GM13977 (cell line): ENCODE results near the gene TXNDC8.

ENCODE experiments used
- DNase-seq: peaks from one replicate; pipeline ENCODE4 v3.0.0; 2012; ENCODE audit warnings: low spot score
- in situ Hi-C: fragments of 300-500 bp; cut with MboI; formaldehyde crosslinking; loops from one replicate; pipeline ENCODE4 v1.12.0; 2022; ENCODE audit warnings: low sequenced_read_pairs, low pct_unique_long_range_greater_than_20kb, mixed read lengths, inconsistent platforms; ENCODE audit not compliant: unreplicated experiment
- TF ChIP-seq, protein P1 (sequence below): IDR thresholded peaks from 2 replicates; pipeline ENCODE4 v1.5.1; 2012; ENCODE audit warnings: mild to moderate bottlenecking, control low read depth; ENCODE audit not compliant: insufficient read depth; ENCODE audit errors: extremely low read depth, missing control alignments

TXNDC8 gene

DNA sequence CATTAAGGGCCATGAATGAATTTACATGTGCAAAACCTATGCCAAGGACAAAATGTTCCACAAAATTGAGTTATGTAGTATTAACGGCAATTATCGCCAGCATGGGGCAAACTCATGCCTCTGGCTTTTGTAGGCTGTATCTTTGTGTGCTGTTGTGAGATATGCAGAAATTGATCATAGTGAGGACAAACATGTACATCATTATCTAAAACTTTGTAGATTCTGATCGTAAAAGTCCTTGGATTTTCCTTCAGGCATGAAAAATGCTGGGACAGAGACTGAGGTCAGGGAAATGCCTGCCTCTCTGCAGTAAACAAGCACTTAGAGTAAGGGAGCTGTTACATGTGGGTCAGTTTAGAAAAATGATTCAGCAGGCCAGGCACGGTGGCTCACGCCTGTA, 5.9 kb upstream of the TXNDC8 start:
- TF ChIP-seq, protein P1, sequence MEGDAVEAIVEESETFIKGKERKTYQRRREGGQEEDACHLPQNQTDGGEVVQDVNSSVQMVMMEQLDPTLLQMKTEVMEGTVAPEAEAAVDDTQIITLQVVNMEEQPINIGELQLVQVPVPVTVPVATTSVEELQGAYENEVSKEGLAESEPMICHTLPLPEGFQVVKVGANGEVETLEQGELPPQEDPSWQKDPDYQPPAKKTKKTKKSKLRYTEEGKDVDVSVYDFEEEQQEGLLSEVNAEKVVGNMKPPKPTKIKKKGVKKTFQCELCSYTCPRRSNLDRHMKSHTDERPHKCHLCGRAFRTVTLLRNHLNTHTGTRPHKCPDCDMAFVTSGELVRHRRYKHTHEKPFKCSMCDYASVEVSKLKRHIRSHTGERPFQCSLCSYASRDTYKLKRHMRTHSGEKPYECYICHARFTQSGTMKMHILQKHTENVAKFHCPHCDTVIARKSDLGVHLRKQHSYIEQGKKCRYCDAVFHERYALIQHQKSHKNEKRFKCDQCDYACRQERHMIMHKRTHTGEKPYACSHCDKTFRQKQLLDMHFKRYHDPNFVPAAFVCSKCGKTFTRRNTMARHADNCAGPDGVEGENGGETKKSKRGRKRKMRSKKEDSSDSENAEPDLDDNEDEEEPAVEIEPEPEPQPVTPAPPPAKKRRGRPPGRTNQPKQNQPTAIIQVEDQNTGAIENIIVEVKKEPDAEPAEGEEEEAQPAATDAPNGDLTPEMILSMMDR = no peak
- in situ Hi-C loops = no loop called here
- no peak for DNase-seq

DNA sequence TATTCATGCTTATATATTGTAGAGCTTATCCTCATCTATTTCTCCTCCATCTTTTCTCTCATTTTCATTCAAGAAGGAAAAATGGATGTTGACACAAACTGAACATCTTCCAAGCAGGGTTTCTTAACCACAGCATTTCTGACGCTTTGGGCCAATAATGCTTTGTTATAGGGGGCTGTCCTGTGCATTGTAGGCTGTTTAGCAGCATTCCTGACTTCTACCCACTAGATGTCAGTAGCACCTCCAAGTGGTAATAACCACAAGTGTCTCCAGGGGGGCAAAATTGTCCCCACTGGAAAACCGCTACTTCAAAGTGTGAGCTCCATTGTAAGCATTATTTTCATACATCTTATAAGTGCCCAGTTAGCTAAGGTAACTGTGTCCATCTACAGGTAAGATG, 2.6 kb upstream of the TXNDC8 start:
- in situ Hi-C loops = no loop called here
- TF ChIP-seq, protein P1 = peak; percentile 19
- DNase-seq = no peak

DNA sequence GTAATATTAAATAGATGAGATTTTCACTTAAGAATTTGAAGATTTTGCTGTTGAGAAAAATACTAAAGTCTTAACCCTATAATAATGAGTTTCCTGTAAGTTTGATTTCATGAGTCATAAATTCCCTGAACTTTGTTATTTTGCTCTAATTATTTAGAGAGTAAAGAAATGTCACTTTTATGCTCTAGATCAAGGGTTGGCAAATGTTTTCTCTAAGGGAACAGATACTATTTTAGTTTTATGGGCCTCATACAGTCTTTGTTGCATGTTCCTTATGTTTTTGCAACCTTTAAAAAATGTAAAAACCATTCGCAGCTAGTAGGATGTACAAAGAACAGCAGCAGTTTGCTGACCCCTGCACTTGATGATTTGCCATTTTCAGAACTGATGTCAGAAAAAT, 480 bp upstream of the TXNDC8 start:
- in situ Hi-C loops = no loop called here
- TF ChIP-seq, protein P1 = no peak
- no peak for DNase-seq

DNA sequence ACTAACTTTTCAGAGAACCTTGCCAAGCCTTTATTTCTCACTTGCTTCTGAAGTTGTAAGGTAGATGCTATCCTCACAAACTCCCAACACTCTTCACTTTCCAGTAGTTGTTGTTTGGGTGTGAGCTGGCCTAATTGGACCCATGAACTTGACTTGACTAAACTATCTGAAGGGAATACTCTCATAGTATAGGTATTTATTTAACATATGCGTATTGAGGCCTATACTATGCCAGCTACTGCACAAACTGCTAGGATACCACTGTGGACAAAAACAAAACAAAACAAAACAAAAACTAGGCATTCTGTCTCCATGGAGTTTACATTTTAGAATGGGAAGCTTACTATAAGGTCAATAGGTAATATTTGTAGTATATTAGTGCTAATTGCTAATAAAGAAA, 1.3 kb downstream of the TXNDC8 start:
- in situ Hi-C loops = no loop called here
- TF ChIP-seq, protein P1 = no peak
- DNase-seq = no peak

DNA sequence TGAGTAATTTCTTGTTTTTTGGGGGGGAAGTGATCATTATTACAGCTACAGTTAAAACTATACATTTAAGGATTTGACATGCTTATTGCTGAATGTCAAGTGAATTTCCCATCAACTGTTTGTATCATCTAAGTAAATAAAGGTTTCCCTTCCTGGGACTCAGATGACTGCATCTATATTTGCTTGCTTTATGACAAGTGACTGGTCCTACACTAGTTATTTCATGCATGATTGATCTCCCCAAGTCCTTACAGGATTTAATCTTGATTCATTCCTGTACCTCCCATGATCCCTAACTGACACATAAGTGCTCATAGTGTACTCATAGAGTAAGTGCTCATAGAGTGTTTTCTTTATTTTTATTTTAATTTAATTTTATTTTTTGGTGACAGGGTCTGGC, 2.8 kb downstream of the TXNDC8 start:
- no peak for DNase-seq
- TF ChIP-seq, protein P1 = no peak
- in situ Hi-C loops = no loop called here

DNA sequence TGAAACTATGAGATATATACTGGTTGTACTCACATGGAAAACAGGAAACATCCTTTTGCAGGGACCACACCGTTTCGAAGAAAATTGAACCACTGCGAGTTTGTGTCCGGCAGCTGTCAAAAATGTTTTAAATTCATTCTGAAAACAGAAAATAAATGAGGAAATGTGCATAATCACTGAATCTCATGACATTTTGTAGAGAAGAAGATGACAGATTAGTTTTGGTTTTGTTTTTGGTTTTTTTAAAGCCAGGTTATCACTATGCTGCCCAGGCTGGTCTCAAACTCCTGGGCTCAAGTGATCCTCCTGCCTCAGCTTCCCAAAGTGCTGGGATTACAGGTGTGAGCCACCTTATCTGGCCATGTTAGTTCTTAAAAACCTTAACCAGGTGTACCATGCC, 3.5 kb downstream of the TXNDC8 start:
- no peak for DNase-seq
- in situ Hi-C loops = no loop called here
- TF ChIP-seq, protein P1 = no peak

DNA sequence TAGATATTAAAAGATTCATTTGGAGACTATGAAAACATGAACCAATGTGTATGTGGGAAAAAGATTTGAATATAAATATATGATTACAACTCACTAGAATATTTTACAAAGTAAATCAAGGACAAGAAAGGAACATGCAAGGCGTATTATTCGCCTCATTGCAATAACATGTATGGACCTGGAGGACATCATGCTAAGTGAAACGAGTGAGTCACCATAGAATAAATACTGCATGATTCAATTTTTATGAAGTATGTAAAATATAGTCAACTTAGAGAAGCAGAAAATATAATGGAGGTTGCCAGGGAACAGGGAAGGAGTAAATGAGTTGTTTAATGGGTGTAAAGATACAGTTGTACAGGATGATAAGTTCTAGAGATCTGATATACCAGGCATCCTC, 4.9 kb downstream of the TXNDC8 start:
- DNase-seq = no peak
- TF ChIP-seq, protein P1 = no peak
- in situ Hi-C loops = no loop called here
